ENCODE results near the gene CTNNBIP1.

The CTNNBIP1 gene

GRCh38 chr1:9877962-9878361, 32.1 kb downstream of the CTNNBIP1 start:
- TF ChIP-seq POLR2AphosphoS5 (IDR thresholded peaks at IDR 0.05; ENCODE audit: low read depth, low read length) (no peak), TAF1 (IDR thresholded peaks at IDR 0.05; ENCODE audit: borderline replicate concordance, insufficient read depth, low read length) (no peak), SIN3A (IDR thresholded peaks at IDR 0.05; ENCODE audit: borderline replicate concordance, insufficient read depth, low read length) (no peak), FOXP2 (optimal IDR thresholded peaks at IDR 0.05; ENCODE audit: borderline replicate concordance, extremely low read depth, extremely low read length, insufficient read depth) (no peak)
- TF ChIP-seq, protein P1, sequence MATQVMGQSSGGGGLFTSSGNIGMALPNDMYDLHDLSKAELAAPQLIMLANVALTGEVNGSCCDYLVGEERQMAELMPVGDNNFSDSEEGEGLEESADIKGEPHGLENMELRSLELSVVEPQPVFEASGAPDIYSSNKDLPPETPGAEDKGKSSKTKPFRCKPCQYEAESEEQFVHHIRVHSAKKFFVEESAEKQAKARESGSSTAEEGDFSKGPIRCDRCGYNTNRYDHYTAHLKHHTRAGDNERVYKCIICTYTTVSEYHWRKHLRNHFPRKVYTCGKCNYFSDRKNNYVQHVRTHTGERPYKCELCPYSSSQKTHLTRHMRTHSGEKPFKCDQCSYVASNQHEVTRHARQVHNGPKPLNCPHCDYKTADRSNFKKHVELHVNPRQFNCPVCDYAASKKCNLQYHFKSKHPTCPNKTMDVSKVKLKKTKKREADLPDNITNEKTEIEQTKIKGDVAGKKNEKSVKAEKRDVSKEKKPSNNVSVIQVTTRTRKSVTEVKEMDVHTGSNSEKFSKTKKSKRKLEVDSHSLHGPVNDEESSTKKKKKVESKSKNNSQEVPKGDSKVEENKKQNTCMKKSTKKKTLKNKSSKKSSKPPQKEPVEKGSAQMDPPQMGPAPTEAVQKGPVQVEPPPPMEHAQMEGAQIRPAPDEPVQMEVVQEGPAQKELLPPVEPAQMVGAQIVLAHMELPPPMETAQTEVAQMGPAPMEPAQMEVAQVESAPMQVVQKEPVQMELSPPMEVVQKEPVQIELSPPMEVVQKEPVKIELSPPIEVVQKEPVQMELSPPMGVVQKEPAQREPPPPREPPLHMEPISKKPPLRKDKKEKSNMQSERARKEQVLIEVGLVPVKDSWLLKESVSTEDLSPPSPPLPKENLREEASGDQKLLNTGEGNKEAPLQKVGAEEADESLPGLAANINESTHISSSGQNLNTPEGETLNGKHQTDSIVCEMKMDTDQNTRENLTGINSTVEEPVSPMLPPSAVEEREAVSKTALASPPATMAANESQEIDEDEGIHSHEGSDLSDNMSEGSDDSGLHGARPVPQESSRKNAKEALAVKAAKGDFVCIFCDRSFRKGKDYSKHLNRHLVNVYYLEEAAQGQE (IDR thresholded peaks at IDR 0.05; ENCODE audit: insufficient read depth in 1 of 2, low read depth in 2 of 2, low read length in 2 of 2): no peak

DNA sequence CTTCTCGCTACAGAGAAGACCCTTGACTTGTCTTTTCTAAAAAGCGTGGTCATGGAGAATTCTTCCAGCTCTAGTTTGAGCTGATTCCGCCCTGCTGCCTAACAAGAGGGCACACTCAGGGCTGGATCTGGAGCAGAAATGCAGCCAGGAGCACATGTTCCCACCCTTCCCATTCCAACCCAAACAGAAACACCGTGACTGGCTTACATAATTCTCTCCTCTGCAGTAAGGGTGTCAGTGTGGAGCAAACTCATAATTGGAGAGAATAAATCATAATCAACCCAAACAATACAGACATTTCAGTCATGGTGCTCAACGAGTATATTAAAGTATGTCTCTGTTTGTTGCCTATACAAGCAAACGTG, 34.5 kb downstream of the CTNNBIP1 start:
- no peak for TF ChIP-seq POLR2AphosphoS5 (IDR thresholded peaks at IDR 0.05; ENCODE audit: low read depth, low read length)
- TF ChIP-seq, protein P1 (IDR thresholded peaks at IDR 0.05; ENCODE audit: insufficient read depth in 1 of 2, low read depth in 2 of 2, low read length in 2 of 2): no peak
- TF ChIP-seq FOXP2 (optimal IDR thresholded peaks at IDR 0.05; ENCODE audit: borderline replicate concordance, extremely low read depth, extremely low read length, insufficient read depth): no peak
- no peak for TF ChIP-seq SIN3A (IDR thresholded peaks at IDR 0.05; ENCODE audit: borderline replicate concordance, insufficient read depth, low read length)
- no peak for TF ChIP-seq TAF1 (IDR thresholded peaks at IDR 0.05; ENCODE audit: borderline replicate concordance, insufficient read depth, low read length)

- TF ChIP-seq FOXP2 (optimal IDR thresholded peaks at IDR 0.05; ENCODE audit: borderline replicate concordance, extremely low read depth, extremely low read length, insufficient read depth): no peak
- no peak for TF ChIP-seq TAF1 (IDR thresholded peaks at IDR 0.05; ENCODE audit: borderline replicate concordance, insufficient read depth, low read length)
- no peak for TF ChIP-seq SIN3A (IDR thresholded peaks at IDR 0.05; ENCODE audit: borderline replicate concordance, insufficient read depth, low read length)
- TF ChIP-seq, protein P1 (IDR thresholded peaks at IDR 0.05; ENCODE audit: insufficient read depth in 1 of 2, low read depth in 2 of 2, low read length in 2 of 2): no peak
- no peak for TF ChIP-seq POLR2AphosphoS5 (IDR thresholded peaks at IDR 0.05; ENCODE audit: low read depth, low read length)
Measured at GRCh38 chr1:9874959-9875635, 35.0 kb downstream of the CTNNBIP1 start.

DNA sequence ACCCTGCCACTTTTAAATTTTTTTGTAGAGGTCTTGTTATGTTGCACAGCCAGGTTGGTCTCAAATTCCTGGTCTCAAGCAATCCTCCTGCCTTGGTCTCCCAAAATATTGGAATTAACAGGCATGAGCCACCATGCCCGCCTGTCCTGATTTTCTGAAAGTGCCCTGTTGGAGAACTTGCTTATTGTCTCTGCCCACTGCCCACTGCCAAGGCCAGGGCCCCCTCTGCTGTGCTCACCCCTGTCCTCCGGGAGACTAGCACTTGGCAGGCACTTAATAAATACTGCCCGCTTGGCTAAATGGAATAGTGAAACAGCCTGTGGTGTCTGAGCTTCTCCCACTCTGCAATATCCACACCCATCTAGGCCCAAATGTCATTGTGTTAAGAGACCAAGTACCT, 35.7 kb downstream of the CTNNBIP1 start:
- TF ChIP-seq POLR2AphosphoS5 (IDR thresholded peaks at IDR 0.05; ENCODE audit: low read depth, low read length) (no peak), SIN3A (IDR thresholded peaks at IDR 0.05; ENCODE audit: borderline replicate concordance, insufficient read depth, low read length) (no peak), TAF1 (IDR thresholded peaks at IDR 0.05; ENCODE audit: borderline replicate concordance, insufficient read depth, low read length) (no peak), FOXP2 (optimal IDR thresholded peaks at IDR 0.05; ENCODE audit: borderline replicate concordance, extremely low read depth, extremely low read length, insufficient read depth) (no peak)
- TF ChIP-seq, protein P1 (IDR thresholded peaks at IDR 0.05; ENCODE audit: insufficient read depth in 1 of 2, low read depth in 2 of 2, low read length in 2 of 2): no peak
